A549 (cell line): Measurements from ENCODE around the gene CEACAM7. TPM values are rescaled to one million over a fixed set of nuclear protein-coding genes. Genes with fewer than 3 reads are reported as not detected.

ENCODE experiments used
- ATAC-seq, 2 experiments: fragments of 200-7000 bp in 1 of 2; fragments of >200 bp in 1 of 2; cut with Nextera tagmentation in 1 of 2; cut with Tn5 transposase in 1 of 2; 3 replicates each; pipeline versions ENCODE4 v1.8.0 to v1.9.1; 2018 to 2020; ENCODE audit warnings: mild to moderate bottlenecking in 1 of 2, moderate library complexity in 1 of 2
- CTCF ChIA-PET: fragments of 300-600 bp; sonication (Branson Sonifier 250); formaldehyde crosslinking; extraction: SDS; loops from one replicate; lab custom pipeline; 2021; ENCODE audit warnings: antibody characterized with exemption, inconsistent platforms; lab: Yijun Ruan, JAX
- POLR2A ChIA-PET: fragments of 350-600 bp; formaldehyde crosslinking; extraction: SDS; loops from one replicate; lab custom pipeline; 2021; ENCODE audit warnings: antibody characterized with exemption, inconsistent platforms; lab: Yijun Ruan, JAX
- DNase-seq, 2 experiments: peaks; one replicate each; pipeline versions ENCODE4 v3.0.0 to v3.0.0-alpha.2; 2011 to 2016; ENCODE audit warnings: low read depth in 1 of 2, low spot score in 1 of 2
- FAIRE-seq: peaks from 2 replicates; lab custom pipeline; 2011; peaks lifted over from hg19 to GRCh38; lab: Jason Lieb, UNC
- H3K27ac ChIP-seq, 2 experiments: fragments of >200 bp; sonication (Bioruptor Twin); formaldehyde crosslinking; 3 replicates each; pipeline ENCODE4 v1.5.1; 2016 to 2017
- H3K4me1 ChIP-seq: fragments of >200 bp; sonication (Bioruptor Twin); formaldehyde crosslinking; 3 replicates; pipeline ENCODE4 v1.6.1; 2016
- H3K4me2 ChIP-seq: fragments of >200 bp; sonication (Bioruptor Twin); formaldehyde crosslinking; 3 replicates; pipeline ENCODE4 v1.6.1; 2016
- H3K4me3 ChIP-seq: fragments of >200 bp; sonication (Bioruptor Twin); formaldehyde crosslinking; 3 replicates; pipeline ENCODE4 v1.5.1; 2016
- H3K9me3 ChIP-seq: fragments of >200 bp; sonication (Bioruptor Twin); formaldehyde crosslinking; 3 replicates; pipeline ENCODE4 v1.6.1; 2016
- CBX8 ChIP-seq: fragments of 200-600 bp; sonication (generic); IDR thresholded peaks from 2 replicates; pipeline ENCODE4 v1.6.1; 2016
- FOSB ChIP-seq: fragments of 250-450 bp; sonication (Bioruptor Pico); IDR thresholded peaks from 2 replicates; pipeline ENCODE4 v1.5.0; 2020; ENCODE audit warnings: mild to moderate bottlenecking, moderate library complexity
- HEYL ChIP-seq: fragments of 250-450 bp; sonication (Bioruptor Pico); IDR thresholded peaks from 2 replicates; pipeline ENCODE4 v1.8.0; 2021; ENCODE audit warnings: mild to moderate bottlenecking, moderate library complexity
- HMGXB4 ChIP-seq: fragments of 250-450 bp; sonication (Bioruptor Pico); IDR thresholded peaks from 2 replicates; pipeline ENCODE4 v1.5.0; 2021; ENCODE audit warnings: mild to moderate bottlenecking, moderate library complexity, borderline replicate concordance
- NR3C1 ChIP-seq: fragments of >200 bp; sonication (Bioruptor Twin); formaldehyde crosslinking; IDR thresholded peaks from 3 replicates; pipeline ENCODE4 v1.6.1; 2017
- PBX3 ChIP-seq: IDR thresholded peaks from 2 replicates; pipeline ENCODE4 v1.6.1; 2012
- PHF8 ChIP-seq: fragments of 200-600 bp; sonication (generic); IDR thresholded peaks from 2 replicates; pipeline ENCODE4 v1.6.1; 2016; ENCODE audit warnings: low read depth, mild to moderate bottlenecking, antibody characterized with exemption, moderate library complexity, borderline replicate concordance
- RAD21 ChIP-seq, 2 experiments: fragments of >200 bp in 1 of 2; sonication (Bioruptor Twin) in 1 of 2; formaldehyde crosslinking in 1 of 2; IDR thresholded peaks in 1 of 2; conservative IDR thresholded peaks in 1 of 2; 2 replicates in 1 of 2; 3 replicates in 1 of 2; pipeline ENCODE4 v1.6.1; 2012 to 2018; ENCODE audit warnings: inconsistent platforms in 1 of 2
- ZC3H11A ChIP-seq: fragments of 450-650 bp; IDR thresholded peaks from 2 replicates; pipeline ENCODE4 v1.6.1; 2014; ENCODE audit warnings: antibody characterized with exemption, mild to moderate bottlenecking
- WGBS: methylation state at CpG from one replicate; pipeline ENCODE4 v1.1.6; 2017; ENCODE audit errors: missing lambda C conversion rate; 5-methylcytosine and 5-hydroxymethylcytosine counted together
- polyA plus RNA-seq, 4 experiments: library from polyadenylated mRNA; depleted of rRNA in 3 of 4; stranded (reverse); fragments of >200 nt; fragmentation: RNase III in 1 of 4; extraction: RNeasy Plus Mini Kit Qiagen cat#74134 plus additional on column Dnase treatment in 1 of 4; gene quantifications; 2 replicates in 3 of 4; 3 replicates in 1 of 4; pipeline ENCODE4 v1.2.3, GENCODE V29; 2011 to 2017
- TF ChIP-seq, protein P1 (sequence below): fragments of 450-650 bp; IDR thresholded peaks from 2 replicates; pipeline ENCODE4 v1.6.1; 2014; ENCODE audit warnings: antibody characterized with exemption
- TF ChIP-seq, protein P2 (sequence below): fragments of 200-600 bp; sonication (generic); IDR thresholded peaks from 2 replicates; pipeline ENCODE4 v1.6.1; 2016; ENCODE audit warnings: antibody characterized with exemption, mild to moderate bottlenecking, moderate library complexity
- TF ChIP-seq, protein P3 (sequence below): fragments of 150-350 bp; IDR thresholded peaks from 2 replicates; pipeline ENCODE4 v1.6.1; 2014; ENCODE audit warnings: low read depth, mild to moderate bottlenecking, low read length

Gene CEACAM7
- polyA plus RNA-seq, 2 of the 4 experiments (the other 2 are of a cell fraction): 0.05 TPM; not detected in 1

DNA sequence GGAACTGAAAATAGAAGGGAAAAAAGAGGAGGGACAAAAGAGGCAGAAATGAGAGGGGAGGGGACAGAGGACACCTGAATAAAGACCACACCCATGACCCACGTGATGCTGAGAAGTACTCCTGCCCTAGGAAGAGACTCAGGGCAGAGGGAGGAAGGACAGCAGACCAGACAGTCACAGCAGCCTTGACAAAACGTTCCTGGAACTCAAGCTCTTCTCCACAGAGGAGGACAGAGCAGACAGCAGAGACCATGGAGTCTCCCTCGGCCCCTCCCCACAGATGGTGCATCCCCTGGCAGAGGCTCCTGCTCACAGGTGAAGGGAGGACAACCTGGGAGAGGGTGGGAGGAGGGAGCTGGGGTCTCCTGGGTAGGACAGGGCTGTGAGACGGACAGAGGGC, 20.4 kb upstream of the CEACAM7 start, which contains the start of gene CEACAM5:
CEACAM5 (plus strand) TSS at position 146 of the 400 bp plus-strand sequence; CDS start at position 252, 106 bp downstream.
- DNase-seq (no peak), ATAC-seq (no peak), FAIRE-seq (no peak)
- Histone ChIP-seq H3K27ac (no peak within 1 kb of the TSS), H3K4me2 (no peak within 1 kb of the TSS), H3K9me3 (no peaks in the 10 kb centered on the region), H3K4me1 (peaks cover 13% of the 10 kb centered on the region; the same call in 2 of the 3 replicates), H3K4me3 (no peak within 1 kb of the TSS)
- TF ChIP-seq HMGXB4 (CRISPR knock-in tag): no peak
- TF ChIP-seq, protein P1, sequence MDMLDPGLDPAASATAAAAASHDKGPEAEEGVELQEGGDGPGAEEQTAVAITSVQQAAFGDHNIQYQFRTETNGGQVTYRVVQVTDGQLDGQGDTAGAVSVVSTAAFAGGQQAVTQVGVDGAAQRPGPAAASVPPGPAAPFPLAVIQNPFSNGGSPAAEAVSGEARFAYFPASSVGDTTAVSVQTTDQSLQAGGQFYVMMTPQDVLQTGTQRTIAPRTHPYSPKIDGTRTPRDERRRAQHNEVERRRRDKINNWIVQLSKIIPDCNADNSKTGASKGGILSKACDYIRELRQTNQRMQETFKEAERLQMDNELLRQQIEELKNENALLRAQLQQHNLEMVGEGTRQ: 0 out of 2 replicates have a peak, but pooled peaks have one; percentile 16
- POLR2A ChIA-PET: interaction anchor here (0.6 kb wide), 1 partner anchor 112 kb away, joined by 6 read pairs; no protein-coding TSS in a partner anchor
- CTCF ChIA-PET: interaction anchor here (2.3 to 15.7 kb wide), 8 partner anchors 9 to 87 kb away, joined by 23 to 358 read pairs (median 60); partner anchors contain the start of genes CEACAM3 and CEACAM7
- 1% methylated on average over 4 of the region's 4 CpGs for WGBS

DNA sequence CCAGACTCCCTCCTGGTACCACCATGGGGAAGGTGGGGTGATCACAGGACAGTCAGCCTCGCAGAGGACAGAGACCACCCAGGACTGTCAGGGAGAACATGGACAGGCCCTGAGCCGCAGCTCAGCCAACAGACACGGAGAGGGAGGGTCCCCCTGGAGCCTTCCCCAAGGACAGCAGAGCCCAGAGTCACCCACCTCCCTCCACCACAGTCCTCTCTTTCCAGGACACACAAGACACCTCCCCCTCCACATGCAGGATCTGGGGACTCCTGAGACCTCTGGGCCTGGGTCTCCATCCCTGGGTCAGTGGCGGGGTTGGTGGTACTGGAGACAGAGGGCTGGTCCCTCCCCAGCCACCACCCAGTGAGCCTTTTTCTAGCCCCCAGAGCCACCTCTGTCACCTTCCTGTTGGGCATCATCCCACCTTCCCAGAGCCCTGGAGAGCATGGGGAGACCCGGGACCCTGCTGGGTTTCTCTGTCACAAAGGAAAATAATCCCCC, 19.9 kb upstream of the CEACAM7 start:
- WGBS: 33% methylated on average over 5 of the region's 5 CpGs
- no peak for TF ChIP-seq PHF8
- no peak for TF ChIP-seq HEYL (CRISPR knock-in tag)
- no peak for TF ChIP-seq NR3C1
- TF ChIP-seq ZC3H11A: no peak
- TF ChIP-seq, protein P2, sequence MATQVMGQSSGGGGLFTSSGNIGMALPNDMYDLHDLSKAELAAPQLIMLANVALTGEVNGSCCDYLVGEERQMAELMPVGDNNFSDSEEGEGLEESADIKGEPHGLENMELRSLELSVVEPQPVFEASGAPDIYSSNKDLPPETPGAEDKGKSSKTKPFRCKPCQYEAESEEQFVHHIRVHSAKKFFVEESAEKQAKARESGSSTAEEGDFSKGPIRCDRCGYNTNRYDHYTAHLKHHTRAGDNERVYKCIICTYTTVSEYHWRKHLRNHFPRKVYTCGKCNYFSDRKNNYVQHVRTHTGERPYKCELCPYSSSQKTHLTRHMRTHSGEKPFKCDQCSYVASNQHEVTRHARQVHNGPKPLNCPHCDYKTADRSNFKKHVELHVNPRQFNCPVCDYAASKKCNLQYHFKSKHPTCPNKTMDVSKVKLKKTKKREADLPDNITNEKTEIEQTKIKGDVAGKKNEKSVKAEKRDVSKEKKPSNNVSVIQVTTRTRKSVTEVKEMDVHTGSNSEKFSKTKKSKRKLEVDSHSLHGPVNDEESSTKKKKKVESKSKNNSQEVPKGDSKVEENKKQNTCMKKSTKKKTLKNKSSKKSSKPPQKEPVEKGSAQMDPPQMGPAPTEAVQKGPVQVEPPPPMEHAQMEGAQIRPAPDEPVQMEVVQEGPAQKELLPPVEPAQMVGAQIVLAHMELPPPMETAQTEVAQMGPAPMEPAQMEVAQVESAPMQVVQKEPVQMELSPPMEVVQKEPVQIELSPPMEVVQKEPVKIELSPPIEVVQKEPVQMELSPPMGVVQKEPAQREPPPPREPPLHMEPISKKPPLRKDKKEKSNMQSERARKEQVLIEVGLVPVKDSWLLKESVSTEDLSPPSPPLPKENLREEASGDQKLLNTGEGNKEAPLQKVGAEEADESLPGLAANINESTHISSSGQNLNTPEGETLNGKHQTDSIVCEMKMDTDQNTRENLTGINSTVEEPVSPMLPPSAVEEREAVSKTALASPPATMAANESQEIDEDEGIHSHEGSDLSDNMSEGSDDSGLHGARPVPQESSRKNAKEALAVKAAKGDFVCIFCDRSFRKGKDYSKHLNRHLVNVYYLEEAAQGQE: no peak
- TF ChIP-seq, protein P3, sequence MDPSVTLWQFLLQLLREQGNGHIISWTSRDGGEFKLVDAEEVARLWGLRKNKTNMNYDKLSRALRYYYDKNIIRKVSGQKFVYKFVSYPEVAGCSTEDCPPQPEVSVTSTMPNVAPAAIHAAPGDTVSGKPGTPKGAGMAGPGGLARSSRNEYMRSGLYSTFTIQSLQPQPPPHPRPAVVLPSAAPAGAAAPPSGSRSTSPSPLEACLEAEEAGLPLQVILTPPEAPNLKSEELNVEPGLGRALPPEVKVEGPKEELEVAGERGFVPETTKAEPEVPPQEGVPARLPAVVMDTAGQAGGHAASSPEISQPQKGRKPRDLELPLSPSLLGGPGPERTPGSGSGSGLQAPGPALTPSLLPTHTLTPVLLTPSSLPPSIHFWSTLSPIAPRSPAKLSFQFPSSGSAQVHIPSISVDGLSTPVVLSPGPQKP: no peak
- ATAC-seq: no peak
- Histone ChIP-seq H3K27ac (no peak overlapping the region), H3K9me3 (no peaks in the 10 kb centered on the region), H3K4me3 (no peak overlapping the region), H3K4me1 (peaks cover 18% of the 10 kb centered on the region), H3K4me2 (no peak overlapping the region)
- ChIA-PET POLR2A (no interaction called here), CTCF (interaction anchor here (1.1 to 15.7 kb wide), 32 partner anchors 10 to 432 kb away, joined by 3 to 358 read pairs (median 23); partner anchors contain the start of genes CEACAM3, CEACAM6, CEACAM7 and DMAC2)
- DNase-seq: no peak
- FAIRE-seq: no peak

DNA sequence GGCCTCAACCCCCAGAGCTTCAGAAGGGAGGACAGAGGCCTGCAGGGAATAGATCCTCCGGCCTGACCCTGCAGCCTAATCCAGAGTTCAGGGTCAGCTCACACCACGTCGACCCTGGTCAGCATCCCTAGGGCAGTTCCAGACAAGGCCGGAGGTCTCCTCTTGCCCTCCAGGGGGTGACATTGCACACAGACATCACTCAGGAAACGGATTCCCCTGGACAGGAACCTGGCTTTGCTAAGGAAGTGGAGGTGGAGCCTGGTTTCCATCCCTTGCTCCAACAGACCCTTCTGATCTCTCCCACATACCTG, 19.4 kb upstream of the CEACAM7 start:
- Histone ChIP-seq H3K27ac (peak overlapping the region in 1 of 2 experiments; percentile 84; a peak in 2 of 6 replicates), H3K9me3 (no peaks in the 10 kb centered on the region)
- 45% methylated on average over 5 of the region's 5 CpGs for WGBS
- ATAC-seq: peak in 1 of 2 experiments; percentile 60; a peak in 3 of 6 replicates
- POLR2A ChIA-PET: interaction anchor here (1.0 kb wide), 1 partner anchor 24 kb away, joined by 3 read pairs; no protein-coding TSS in a partner anchor
- TF ChIP-seq FOSB (CRISPR knock-in tag) (no peak), CBX8 (no peak), PBX3 (no peak), RAD21 (conservative IDR thresholded peaks at IDR 0.05 in 1 of 2, IDR thresholded peaks at IDR 0.05 in 1 of 2) (peak in 1 of 2 experiments; percentile 12; a peak in 1 of 5 replicates), HMGXB4 (CRISPR knock-in tag) (no peak)
- TF ChIP-seq, all 56 proteins: peak for 1
- no peak for FAIRE-seq
- Histone ChIP-seq H3K4me2 (no peak overlapping the region), H3K4me3 (no peak overlapping the region), H3K4me1 (peaks cover 23% of the 10 kb centered on the region)
- DNase-seq: peak; percentile 49 to 60
- CTCF ChIA-PET: interaction anchor here (0.5 to 15.7 kb wide), 76 partner anchors 11 to 433 kb away, joined by 3 to 358 read pairs (median 6); partner anchors contain the start of genes CEACAM3, CEACAM4, CEACAM6 and CEACAM7
